NCI-H82 (cell line): Measurements from ENCODE around the gene ALKBH4.
"Not testable (repeated sequence)": the region's sequence is repeated elsewhere in the genome, so short reads cannot be mapped to it uniquely, and the experiment has no call there.

Experiments
- DNase-seq: peaks from one replicate; lab custom pipeline; 2025; lab: John Stamatoyannopoulos, UW

ALKBH4 gene

GRCh38 chr7:102464577-102465280 lies at the start of gene ALKBH4, which contains the start of gene LRWD1:
Gene ALKBH4 (minus strand): TSS chr7:102464863. CDS start chr7:102464836, 27 bp downstream.
Gene LRWD1 (plus strand): TSS chr7:102464984. CDS start chr7:102465081, 97 bp downstream.
- DNase-seq, result peak; percentile 95

GRCh38 chr7:102512642-102513221 lies 48.1 kb upstream of the ALKBH4 start:
- not testable (repeated sequence) for DNase-seq

- DNase-seq, result not testable (repeated sequence)
Observed at GRCh38 chr7:102511860-102512522, 47.3 kb upstream of the ALKBH4 start.

- DNase-seq, result not testable (repeated sequence)
Observed at GRCh38 chr7:102510575-102510974, 45.9 kb upstream of the ALKBH4 start.

- not testable (repeated sequence) for DNase-seq
Observed at GRCh38 chr7:102507410-102508088, 42.9 kb upstream of the ALKBH4 start.

GRCh38 chr7:102505298-102506185 lies 40.9 kb upstream of the ALKBH4 start:
- not testable (repeated sequence) for DNase-seq

GRCh38 chr7:102503141-102503540 lies 38.5 kb upstream of the ALKBH4 start:
- not testable (repeated sequence) for DNase-seq

- DNase-seq, result not testable (repeated sequence)
Observed at GRCh38 chr7:102498321-102498720, 33.7 kb upstream of the ALKBH4 start.

- DNase-seq, result not testable (repeated sequence)
Observed at GRCh38 chr7:102497308-102497707, 32.6 kb upstream of the ALKBH4 start.

- not testable (repeated sequence) for DNase-seq
Observed at GRCh38 chr7:102496861-102497260, 32.2 kb upstream of the ALKBH4 start.

- DNase-seq, result not testable (repeated sequence)
Observed at GRCh38 chr7:102494473-102495149, 29.9 kb upstream of the ALKBH4 start.

- DNase-seq, result not testable (repeated sequence)
Observed at GRCh38 chr7:102494026-102494425, 29.4 kb upstream of the ALKBH4 start.

GRCh38 chr7:102493220-102493935 lies 28.7 kb upstream of the ALKBH4 start:
- DNase-seq, result not testable (repeated sequence)

- not testable (repeated sequence) for DNase-seq
Observed at GRCh38 chr7:102490529-102491075, 25.9 kb upstream of the ALKBH4 start.

- not testable (repeated sequence) for DNase-seq
Observed at GRCh38 chr7:102484317-102484716, 19.7 kb upstream of the ALKBH4 start.

- not testable (repeated sequence) for DNase-seq
Observed at GRCh38 chr7:102481962-102482361, 17.3 kb upstream of the ALKBH4 start.

- DNase-seq, result not testable (repeated sequence)
Observed at GRCh38 chr7:102479982-102480637, 15.4 kb upstream of the ALKBH4 start.

GRCh38 chr7:102479209-102479584 lies 14.5 kb upstream of the ALKBH4 start:
- DNase-seq, result not testable (repeated sequence)
